Measurements from ENCODE around the gene RIN3. TPM values are rescaled to one million over a fixed set of nuclear protein-coding genes. Genes with fewer than 3 reads are reported as not detected.

Gene RIN3
- polyA plus RNA-seq, 3 donors = 42.8 to 144 (median 54.6) TPM

- no peak for TF ChIP-seq CTCF (IDR thresholded peaks at IDR 0.05)
- peak overlapping the region in 1 of 2 donors; percentile 66 for H3K27ac ChIP-seq (ENCODE audit: low read depth in 1 of 2, low read length in 2 of 2)
- Mint-ChIP-seq H3K27me3 (ENCODE audit: low read depth in 3 of 3) (peaks cover 0 to 1% (median 0%) of the 10 kb centered on the region in 3 donors), H3K36me3 (peaks cover 31 to 48% of the 10 kb centered on the region in 2 donors), H3K4me1 (peaks cover 42% of the 10 kb centered on the region), H3K27ac (peak overlapping the region in 4 of 7 donors; percentile 23 to 79 (median 72)), H3K4me3 (no peak overlapping the region), H3K9me3 (no peaks in the 10 kb centered on the region)
- H3K27me3 ChIP-seq (ENCODE audit: control insufficient read depth in 2 of 2, insufficient read depth in 2 of 2, low read length in 2 of 2) = no peaks in the 10 kb centered on the region
- no peak overlapping the region for H2AFZ ChIP-seq (ENCODE audit: insufficient read depth, low read depth, low read length, poor library complexity, severe bottlenecking)
- peaks cover 100% of the 10 kb centered on the region for H4K20me1 ChIP-seq (ENCODE audit: insufficient read depth, low read length)
- H3K4me1 ChIP-seq (ENCODE audit: control insufficient read depth in 1 of 2, insufficient read depth in 2 of 2, low read length in 2 of 2) = peaks cover 17 to 18% of the 10 kb centered on the region in 2 donors
- peak in 1 of 3 donors; percentile 37 for DNase-seq
- H3K4me3 ChIP-seq (replicated peaks in 1 of 3; ENCODE audit: low read depth in 2 of 3, low read length in 3 of 3) = no peak overlapping the region
- peaks cover 91% of the 10 kb centered on the region for H3K79me2 ChIP-seq (ENCODE audit: insufficient read depth, low read length)
- H3K9me3 ChIP-seq (replicated peaks in 1 of 2; ENCODE audit: control insufficient read depth in 1 of 2, insufficient read depth in 1 of 2, low read length in 2 of 2) = no peaks in the 10 kb centered on the region
- peaks cover 0 to 11% of the 10 kb centered on the region in 2 donors for H3K36me3 ChIP-seq (replicated peaks in 1 of 2; ENCODE audit: control insufficient read depth in 1 of 2, insufficient read depth in 2 of 2, low read length in 2 of 2)
- no peak overlapping the region for H3K9ac ChIP-seq (ENCODE audit: insufficient read depth, low read length, poor library complexity, severe bottlenecking)
- WGBS (ENCODE audit: insufficient coverage) = 71% methylated on average over 12 of the region's 12 CpGs
- H3K4me2 ChIP-seq (replicated peaks; ENCODE audit: extremely low read depth, low read length, poor library complexity, severe bottlenecking) = no peak overlapping the region
- intact Hi-C loops (cut with micrococcal nuclease) = no loop called here
Observed at GRCh38 chr14:92539875-92540274, 26.3 kb downstream of the RIN3 start.

GRCh38 chr14:92540472-92541048 is 27.0 kb downstream of the RIN3 start:
- 27% methylated on average over 5 of the region's 6 CpGs for WGBS (ENCODE audit: insufficient coverage)
- Mint-ChIP-seq H3K27ac (peak overlapping the region in 5 of 7 donors; percentile 23 to 84 (median 79)), H3K4me1 (peaks cover 37% of the 10 kb centered on the region), H3K9me3 (no peaks in the 10 kb centered on the region), H3K4me3 (no peak overlapping the region), H3K27me3 (ENCODE audit: low read depth in 3 of 3) (no peaks in the 10 kb centered on the region), H3K36me3 (peaks cover 31 to 42% of the 10 kb centered on the region in 2 donors)
- no peaks in the 10 kb centered on the region for H3K9me3 ChIP-seq (replicated peaks in 1 of 2; ENCODE audit: control insufficient read depth in 1 of 2, insufficient read depth in 1 of 2, low read length in 2 of 2)
- H3K79me2 ChIP-seq (ENCODE audit: insufficient read depth, low read length) = peaks cover 85% of the 10 kb centered on the region
- intact Hi-C loops (cut with micrococcal nuclease) = no loop called here
- H4K20me1 ChIP-seq (ENCODE audit: insufficient read depth, low read length) = peaks cover 100% of the 10 kb centered on the region
- peaks cover 17 to 18% of the 10 kb centered on the region in 2 donors for H3K4me1 ChIP-seq (ENCODE audit: control insufficient read depth in 1 of 2, insufficient read depth in 2 of 2, low read length in 2 of 2)
- no peak overlapping the region for H3K4me3 ChIP-seq (replicated peaks in 1 of 3; ENCODE audit: low read depth in 2 of 3, low read length in 3 of 3)
- no peak overlapping the region for H3K9ac ChIP-seq (ENCODE audit: insufficient read depth, low read length, poor library complexity, severe bottlenecking)
- peak overlapping the region in 1 of 2 donors; percentile 66 for H3K27ac ChIP-seq (ENCODE audit: low read depth in 1 of 2, low read length in 2 of 2)
- H3K4me2 ChIP-seq (replicated peaks; ENCODE audit: extremely low read depth, low read length, poor library complexity, severe bottlenecking) = no peak overlapping the region
- peak; percentile 33 to 71 (median 68) for DNase-seq
- no peaks in the 10 kb centered on the region for H3K27me3 ChIP-seq (ENCODE audit: control insufficient read depth in 2 of 2, insufficient read depth in 2 of 2, low read length in 2 of 2)
- no peak for TF ChIP-seq CTCF (IDR thresholded peaks at IDR 0.05)
- peaks cover 0 to 5% of the 10 kb centered on the region in 2 donors for H3K36me3 ChIP-seq (replicated peaks in 1 of 2; ENCODE audit: control insufficient read depth in 1 of 2, insufficient read depth in 2 of 2, low read length in 2 of 2)
- no peak overlapping the region for H2AFZ ChIP-seq (ENCODE audit: insufficient read depth, low read depth, low read length, poor library complexity, severe bottlenecking)
